ENCODE results near the gene TCOF1. TPM values are rescaled to one million over a fixed set of nuclear protein-coding genes. Genes with fewer than 3 reads are reported as not detected.

Gene TCOF1
- total RNA-seq, 4 donors from 2014 or later = 17.5 to 36.5 (median 20.3) TPM

GRCh38 chr5:150342583-150342982 is 14.9 kb upstream of the TCOF1 start:
- ATAC-seq (ENCODE audit: low FRiP score) (no peak), DNase-seq (ENCODE audit: low spot score) (no peak)
- no peak for TF ChIP-seq CTCF (IDR thresholded peaks at IDR 0.05)

GRCh38 chr5:150343994-150344631 is 13.4 kb upstream of the TCOF1 start:
- DNase-seq (ENCODE audit: low spot score) (no peak), ATAC-seq (ENCODE audit: low FRiP score) (no peak)
- TF ChIP-seq CTCF (IDR thresholded peaks at IDR 0.05) = no peak

DNA sequence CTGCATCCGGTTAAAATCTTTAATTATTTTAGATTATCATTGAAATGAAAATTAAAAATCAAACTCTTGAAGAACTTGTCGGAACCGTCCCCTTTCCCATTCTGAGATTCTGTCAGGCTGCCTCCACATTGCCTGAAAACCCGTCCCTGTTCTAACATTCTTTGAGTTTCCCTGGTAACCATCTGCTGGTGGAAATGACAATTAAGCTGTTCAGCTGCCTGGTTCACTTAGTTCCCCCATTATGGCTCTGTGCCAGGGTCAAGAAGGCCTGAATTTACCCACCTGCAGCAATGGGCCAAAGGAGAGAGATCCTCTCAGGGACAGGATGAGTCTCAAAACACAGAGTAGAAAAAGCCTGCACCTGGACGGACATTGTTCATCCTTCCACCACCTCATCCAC is 11.8 kb upstream of the TCOF1 start:
- no peak for DNase-seq (ENCODE audit: low spot score)
- TF ChIP-seq CTCF (IDR thresholded peaks at IDR 0.05) = no peak
- ATAC-seq (ENCODE audit: low FRiP score) = no peak

- DNase-seq (ENCODE audit: low spot score) (no peak), ATAC-seq (ENCODE audit: low FRiP score) (no peak)
- TF ChIP-seq CTCF (IDR thresholded peaks at IDR 0.05) = no peak
Observed at GRCh38 chr5:150346592-150346991, 10.9 kb upstream of the TCOF1 start.

- TF ChIP-seq CTCF (IDR thresholded peaks at IDR 0.05) = no peak
- no peak for ATAC-seq (ENCODE audit: low FRiP score)
- no peak for DNase-seq (ENCODE audit: low spot score)
Observed at GRCh38 chr5:150347003-150347402, 10.5 kb upstream of the TCOF1 start.

- TF ChIP-seq CTCF (IDR thresholded peaks at IDR 0.05) = no peak
- no peak for DNase-seq (ENCODE audit: low spot score)
- no peak for ATAC-seq (ENCODE audit: low FRiP score)
Observed at GRCh38 chr5:150347451-150347850, 10.0 kb upstream of the TCOF1 start.

GRCh38 chr5:150349681-150350275 is 7.7 kb upstream of the TCOF1 start:
- DNase-seq (ENCODE audit: low spot score) (no peak), ATAC-seq (ENCODE audit: low FRiP score) (no peak)
- TF ChIP-seq CTCF (IDR thresholded peaks at IDR 0.05) = no peak

Measured in omental fat pad (tissue), 4 donors.